PC-9 (cell line): Measurements from ENCODE around the gene KRTAP4-4.
"Not testable (repeated sequence)": the region's sequence is repeated elsewhere in the genome, so short reads cannot be mapped to it uniquely, and the experiment has no call there.

Source experiments
- CTCF ChIP-seq: fragments of 200-600 bp; sonication (generic); conservative IDR thresholded peaks from 2 replicates; pipeline ENCODE4 v1.6.1; 2017; ENCODE audit warnings: mixed run types, antibody characterized with exemption, mild to moderate bottlenecking, moderate library complexity
- EZH2 ChIP-seq: fragments of 200-600 bp; sonication (generic); IDR thresholded peaks from 2 replicates; pipeline ENCODE4 v1.8.0; 2017; ENCODE audit warnings: antibody characterized with exemption, low read depth

- not testable (repeated sequence) for TF ChIP-seq EZH2, CTCF
Measured at GRCh38 chr17:41119696-41120690, 40.6 kb downstream of the KRTAP4-4 start.
